ENCODE results near the gene SMTN. TPM values are rescaled to one million over a fixed set of nuclear protein-coding genes. Genes with fewer than 3 reads are reported as not detected.

SMTN gene
- total and polyA plus RNA-seq, 8 donors: 71.0 to 99.7 (median 88.2) TPM

DNA sequence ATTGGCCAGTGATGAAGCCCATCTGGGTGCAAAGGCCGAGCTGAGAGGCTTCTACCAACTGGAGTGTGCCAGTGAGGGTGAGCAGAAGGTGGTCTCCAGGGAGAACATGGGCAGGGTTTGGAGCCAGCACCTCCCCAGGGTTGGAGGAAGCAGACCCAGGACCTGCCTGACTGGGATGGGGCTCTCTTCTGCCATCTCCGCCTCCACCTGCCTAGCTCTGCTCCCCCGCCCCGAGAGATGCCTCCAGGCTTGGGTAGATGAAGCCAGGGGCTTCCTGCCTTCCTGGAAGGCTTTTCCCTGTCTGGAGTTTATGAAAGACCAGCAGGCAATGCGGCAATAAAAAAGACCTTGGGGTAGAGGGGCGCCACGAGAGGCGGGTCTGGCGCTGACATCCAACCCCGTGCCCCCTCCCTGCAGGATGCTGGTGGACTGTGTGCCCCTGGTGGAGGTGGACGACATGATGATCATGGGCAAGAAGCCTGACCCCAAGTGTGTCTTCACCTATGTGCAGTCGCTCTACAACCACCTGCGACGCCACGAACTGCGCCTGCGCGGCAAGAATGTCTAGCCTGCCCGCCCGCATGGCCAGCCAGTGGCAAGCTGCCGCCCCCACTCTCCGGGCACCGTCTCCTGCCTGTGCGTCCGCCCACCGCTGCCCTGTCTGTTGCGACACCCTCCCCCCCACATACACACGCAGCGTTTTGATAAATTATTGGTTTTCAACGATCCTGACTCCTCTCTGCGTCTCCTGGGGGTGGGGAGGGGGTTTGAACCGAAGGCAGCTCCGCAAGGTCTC, 23.0 kb downstream of the SMTN start:
- intact Hi-C loops (cut with DNase I): no loop called here
- ATAC-seq: no peak
- no peak for DNase-seq
- H3K27me3 ChIP-seq: no peaks in the 10 kb centered on the region
- H3K36me3 ChIP-seq: peaks cover 0 to 44% of the 10 kb centered on the region in 2 donors
- H3K4me3 ChIP-seq: no peak overlapping the region
- no peaks in the 10 kb centered on the region for H3K9me3 ChIP-seq
- H3K4me1 ChIP-seq: peaks cover 0 to 18% of the 10 kb centered on the region in 2 donors
- TF ChIP-seq, protein P1, sequence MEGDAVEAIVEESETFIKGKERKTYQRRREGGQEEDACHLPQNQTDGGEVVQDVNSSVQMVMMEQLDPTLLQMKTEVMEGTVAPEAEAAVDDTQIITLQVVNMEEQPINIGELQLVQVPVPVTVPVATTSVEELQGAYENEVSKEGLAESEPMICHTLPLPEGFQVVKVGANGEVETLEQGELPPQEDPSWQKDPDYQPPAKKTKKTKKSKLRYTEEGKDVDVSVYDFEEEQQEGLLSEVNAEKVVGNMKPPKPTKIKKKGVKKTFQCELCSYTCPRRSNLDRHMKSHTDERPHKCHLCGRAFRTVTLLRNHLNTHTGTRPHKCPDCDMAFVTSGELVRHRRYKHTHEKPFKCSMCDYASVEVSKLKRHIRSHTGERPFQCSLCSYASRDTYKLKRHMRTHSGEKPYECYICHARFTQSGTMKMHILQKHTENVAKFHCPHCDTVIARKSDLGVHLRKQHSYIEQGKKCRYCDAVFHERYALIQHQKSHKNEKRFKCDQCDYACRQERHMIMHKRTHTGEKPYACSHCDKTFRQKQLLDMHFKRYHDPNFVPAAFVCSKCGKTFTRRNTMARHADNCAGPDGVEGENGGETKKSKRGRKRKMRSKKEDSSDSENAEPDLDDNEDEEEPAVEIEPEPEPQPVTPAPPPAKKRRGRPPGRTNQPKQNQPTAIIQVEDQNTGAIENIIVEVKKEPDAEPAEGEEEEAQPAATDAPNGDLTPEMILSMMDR (IDR thresholded peaks at IDR 0.05): no peak
- no peak overlapping the region for H3K27ac ChIP-seq

DNA sequence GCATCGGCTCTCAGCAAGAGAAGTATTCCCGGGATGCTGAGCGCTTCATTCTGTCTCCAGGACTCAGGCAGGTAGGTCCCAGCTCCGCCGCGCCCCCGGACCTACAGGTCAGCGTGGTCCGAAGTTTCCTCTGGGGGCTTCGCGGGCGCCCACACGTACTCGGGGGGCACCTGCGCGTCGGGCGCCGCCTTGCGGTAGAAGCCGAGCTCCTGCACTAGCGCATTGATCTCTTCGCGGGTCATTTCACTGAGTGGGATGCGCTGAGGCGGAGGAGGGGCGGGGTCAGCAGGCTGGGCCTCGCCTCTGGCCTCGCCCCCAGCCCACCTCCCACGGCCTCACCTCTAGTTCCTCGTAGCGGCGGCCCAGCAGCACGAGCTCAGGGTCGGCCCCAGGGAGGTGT, 23.8 kb downstream of the SMTN start:
- intact Hi-C loops (cut with DNase I): no loop called here
- H3K27me3 ChIP-seq: no peaks in the 10 kb centered on the region
- no peaks in the 10 kb centered on the region for H3K9me3 ChIP-seq
- ATAC-seq: no peak
- H3K27ac ChIP-seq: no peak overlapping the region
- no peak overlapping the region for H3K4me3 ChIP-seq
- TF ChIP-seq, protein P1 (IDR thresholded peaks at IDR 0.05): no peak
- peaks cover 0 to 37% of the 10 kb centered on the region in 2 donors for H3K36me3 ChIP-seq
- DNase-seq: no peak
- peaks cover 0 to 18% of the 10 kb centered on the region in 2 donors for H3K4me1 ChIP-seq

DNA sequence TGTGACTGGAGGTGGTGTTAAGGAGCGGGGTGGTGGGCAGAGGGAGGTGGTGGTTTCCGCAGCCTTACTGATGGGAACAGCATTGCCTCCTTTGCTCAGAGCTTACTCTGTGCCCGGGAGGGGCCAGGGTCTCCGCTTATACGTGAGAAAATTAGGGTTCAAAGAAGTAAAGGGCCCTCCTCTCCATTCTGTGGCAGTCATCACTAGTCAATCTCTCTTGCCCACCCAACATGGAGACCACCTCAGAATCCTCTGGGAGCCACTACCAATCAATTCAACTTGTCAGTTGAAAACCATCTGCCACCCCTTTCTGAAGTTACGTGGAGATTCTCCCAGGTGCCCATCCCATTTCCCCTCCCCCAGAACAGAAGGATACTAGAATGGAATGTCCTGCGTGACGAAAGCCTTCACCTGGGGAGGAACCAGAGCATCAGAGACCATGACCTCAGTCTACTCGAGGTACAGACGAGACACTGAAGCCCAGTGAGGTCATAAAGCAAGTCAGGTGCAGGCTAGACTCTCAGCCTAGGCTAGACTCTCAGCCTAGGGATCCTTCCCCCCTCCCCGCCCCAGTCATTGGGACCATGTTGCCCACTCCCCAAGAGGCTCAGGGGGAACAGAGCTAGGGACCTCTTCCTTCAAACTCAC, 24.3 kb downstream of the SMTN start:
- Histone ChIP-seq H3K9me3 (no peaks in the 10 kb centered on the region), H3K27me3 (no peaks in the 10 kb centered on the region), H3K36me3 (peaks cover 0 to 31% of the 10 kb centered on the region in 2 donors), H3K27ac (no peak overlapping the region), H3K4me1 (peaks cover 0 to 18% of the 10 kb centered on the region in 2 donors), H3K4me3 (peak overlapping the region in 1 of 2 donors; percentile 55)
- no peak for ATAC-seq
- no peak for DNase-seq
- intact Hi-C loops (cut with DNase I): no loop called here
- TF ChIP-seq, protein P1 (IDR thresholded peaks at IDR 0.05): no peak

DNA sequence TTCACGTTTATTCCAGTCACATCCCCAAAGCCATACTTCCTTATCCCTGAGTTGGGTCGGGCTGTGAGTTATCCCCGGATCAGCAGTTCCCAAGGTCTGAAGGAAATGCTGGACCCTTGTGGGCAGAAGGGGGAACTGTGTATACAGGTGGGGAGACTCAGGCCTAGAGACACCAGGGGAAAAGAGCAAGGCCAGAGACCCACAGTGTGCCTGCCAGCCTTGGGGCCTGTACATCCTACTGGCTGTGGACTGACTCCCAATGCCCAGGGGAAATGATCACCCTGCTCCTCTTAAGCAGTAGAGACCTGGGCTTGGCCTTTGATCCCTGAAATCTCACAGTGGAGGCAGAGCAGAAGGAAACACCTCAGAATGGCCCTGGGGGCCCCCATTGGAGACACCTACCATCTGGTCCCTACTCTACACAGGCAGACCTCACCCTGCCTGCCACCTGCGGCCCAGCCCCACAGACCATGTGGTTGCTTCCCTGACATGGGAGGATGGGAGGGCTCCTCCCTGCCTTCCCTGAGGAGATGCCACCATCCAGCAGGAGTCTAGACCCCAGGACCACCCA, 25.0 kb downstream of the SMTN start:
- TF ChIP-seq, protein P1 (IDR thresholded peaks at IDR 0.05): no peak
- Histone ChIP-seq H3K36me3 (peaks cover 0 to 24% of the 10 kb centered on the region in 2 donors), H3K27ac (peak overlapping the region; percentile 83 to 89), H3K9me3 (no peaks in the 10 kb centered on the region), H3K27me3 (no peaks in the 10 kb centered on the region), H3K4me1 (peaks cover 0 to 18% of the 10 kb centered on the region in 2 donors), H3K4me3 (peak overlapping the region; percentile 55 to 67)
- DNase-seq (peak in 1 of 4 donors; percentile 32), ATAC-seq (no peak)
- intact Hi-C loops (cut with DNase I): no loop called here

DNA sequence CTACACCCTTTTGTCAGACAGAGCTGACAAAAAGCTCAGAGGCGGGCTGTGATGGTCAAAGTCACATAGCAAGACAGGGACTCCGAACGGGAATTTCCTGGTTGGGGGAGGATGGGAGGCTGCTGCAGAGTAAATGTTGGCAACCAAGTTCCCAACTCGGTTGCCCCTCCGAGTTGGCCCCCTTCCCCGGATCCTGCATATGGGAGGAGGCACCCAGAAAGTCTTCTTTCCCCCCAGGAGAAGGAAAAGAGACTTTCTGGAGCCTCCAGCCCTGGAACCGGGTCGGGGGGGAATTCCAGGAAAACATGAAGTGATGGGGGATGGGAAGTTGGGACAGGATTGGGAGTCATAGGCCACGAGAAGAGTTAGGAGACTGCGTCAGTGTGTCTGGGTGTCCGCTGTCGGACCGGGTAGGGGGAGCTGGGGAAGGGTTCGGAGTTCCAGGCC, 25.6 kb downstream of the SMTN start:
- peaks cover 0 to 20% of the 10 kb centered on the region in 2 donors for H3K36me3 ChIP-seq
- H3K27ac ChIP-seq: peak overlapping the region; percentile 83 to 89
- H3K4me3 ChIP-seq: peak overlapping the region; percentile 55 to 67
- H3K9me3 ChIP-seq: no peaks in the 10 kb centered on the region
- TF ChIP-seq, protein P1 (IDR thresholded peaks at IDR 0.05): no peak
- peak; percentile 4 for ATAC-seq
- no peaks in the 10 kb centered on the region for H3K27me3 ChIP-seq
- no peak for DNase-seq
- intact Hi-C loops (cut with DNase I): no loop called here
- peaks cover 0 to 18% of the 10 kb centered on the region in 2 donors for H3K4me1 ChIP-seq

Measured in left lung (tissue), 10 donors.